ENCODE results near the gene DBR1.

DNA sequence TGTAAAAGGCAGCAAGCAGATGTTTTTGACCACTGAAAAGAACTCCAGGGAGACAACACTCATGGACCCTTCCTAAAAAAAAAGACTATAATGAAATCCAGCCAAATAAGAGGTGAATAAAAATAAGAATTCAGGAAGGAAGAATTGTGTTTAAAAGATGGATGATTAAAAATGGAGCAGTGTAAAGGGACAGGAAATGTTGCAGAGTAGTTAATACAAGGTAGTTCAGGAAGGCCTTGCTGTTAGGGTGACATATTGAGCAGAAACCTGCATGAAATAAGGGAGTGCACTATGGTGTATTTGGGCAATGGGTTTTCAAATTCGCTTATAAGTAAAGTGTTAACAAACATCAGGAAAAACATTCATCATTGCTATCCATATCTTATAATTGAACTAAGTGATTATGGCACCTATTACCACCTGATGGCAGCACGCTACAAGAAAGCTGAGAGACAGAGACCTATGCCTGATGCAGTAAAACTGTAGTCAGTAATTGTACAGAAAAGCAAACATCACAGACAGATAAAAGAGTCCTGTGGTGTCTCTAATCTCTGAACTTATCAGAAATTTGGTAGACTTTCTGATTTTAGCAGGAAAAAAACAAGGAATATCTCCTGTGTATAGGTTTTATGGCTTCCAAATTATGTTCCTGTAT lies 5.8 kb upstream of the DBR1 start:
- TF ChIP-seq, protein P1, sequence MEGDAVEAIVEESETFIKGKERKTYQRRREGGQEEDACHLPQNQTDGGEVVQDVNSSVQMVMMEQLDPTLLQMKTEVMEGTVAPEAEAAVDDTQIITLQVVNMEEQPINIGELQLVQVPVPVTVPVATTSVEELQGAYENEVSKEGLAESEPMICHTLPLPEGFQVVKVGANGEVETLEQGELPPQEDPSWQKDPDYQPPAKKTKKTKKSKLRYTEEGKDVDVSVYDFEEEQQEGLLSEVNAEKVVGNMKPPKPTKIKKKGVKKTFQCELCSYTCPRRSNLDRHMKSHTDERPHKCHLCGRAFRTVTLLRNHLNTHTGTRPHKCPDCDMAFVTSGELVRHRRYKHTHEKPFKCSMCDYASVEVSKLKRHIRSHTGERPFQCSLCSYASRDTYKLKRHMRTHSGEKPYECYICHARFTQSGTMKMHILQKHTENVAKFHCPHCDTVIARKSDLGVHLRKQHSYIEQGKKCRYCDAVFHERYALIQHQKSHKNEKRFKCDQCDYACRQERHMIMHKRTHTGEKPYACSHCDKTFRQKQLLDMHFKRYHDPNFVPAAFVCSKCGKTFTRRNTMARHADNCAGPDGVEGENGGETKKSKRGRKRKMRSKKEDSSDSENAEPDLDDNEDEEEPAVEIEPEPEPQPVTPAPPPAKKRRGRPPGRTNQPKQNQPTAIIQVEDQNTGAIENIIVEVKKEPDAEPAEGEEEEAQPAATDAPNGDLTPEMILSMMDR (IDR thresholded peaks at IDR 0.05; ENCODE audit: low read depth, low read length, missing input control): peak; percentile 42
- TF ChIP-seq SP1 (IDR thresholded peaks at IDR 0.05) (no peak), RXRA (IDR thresholded peaks at IDR 0.05) (no peak), NR2F2 (IDR thresholded peaks at IDR 0.05) (no peak), TAF1 (conservative IDR thresholded peaks at IDR 0.05) (no peak), RAD21 (IDR thresholded peaks at IDR 0.05) (peak; percentile 84 to 87), JUND (IDR thresholded peaks at IDR 0.05) (no peak), GABPA (IDR thresholded peaks at IDR 0.05 in 1 of 2, conservative IDR thresholded peaks at IDR 0.05 in 1 of 2) (no peak), YY1 (IDR thresholded peaks at IDR 0.05) (no peak), EGR1 (IDR thresholded peaks at IDR 0.05; ENCODE audit: low read depth in 2 of 2) (no peak)
- TF ChIP-seq, protein P2, sequence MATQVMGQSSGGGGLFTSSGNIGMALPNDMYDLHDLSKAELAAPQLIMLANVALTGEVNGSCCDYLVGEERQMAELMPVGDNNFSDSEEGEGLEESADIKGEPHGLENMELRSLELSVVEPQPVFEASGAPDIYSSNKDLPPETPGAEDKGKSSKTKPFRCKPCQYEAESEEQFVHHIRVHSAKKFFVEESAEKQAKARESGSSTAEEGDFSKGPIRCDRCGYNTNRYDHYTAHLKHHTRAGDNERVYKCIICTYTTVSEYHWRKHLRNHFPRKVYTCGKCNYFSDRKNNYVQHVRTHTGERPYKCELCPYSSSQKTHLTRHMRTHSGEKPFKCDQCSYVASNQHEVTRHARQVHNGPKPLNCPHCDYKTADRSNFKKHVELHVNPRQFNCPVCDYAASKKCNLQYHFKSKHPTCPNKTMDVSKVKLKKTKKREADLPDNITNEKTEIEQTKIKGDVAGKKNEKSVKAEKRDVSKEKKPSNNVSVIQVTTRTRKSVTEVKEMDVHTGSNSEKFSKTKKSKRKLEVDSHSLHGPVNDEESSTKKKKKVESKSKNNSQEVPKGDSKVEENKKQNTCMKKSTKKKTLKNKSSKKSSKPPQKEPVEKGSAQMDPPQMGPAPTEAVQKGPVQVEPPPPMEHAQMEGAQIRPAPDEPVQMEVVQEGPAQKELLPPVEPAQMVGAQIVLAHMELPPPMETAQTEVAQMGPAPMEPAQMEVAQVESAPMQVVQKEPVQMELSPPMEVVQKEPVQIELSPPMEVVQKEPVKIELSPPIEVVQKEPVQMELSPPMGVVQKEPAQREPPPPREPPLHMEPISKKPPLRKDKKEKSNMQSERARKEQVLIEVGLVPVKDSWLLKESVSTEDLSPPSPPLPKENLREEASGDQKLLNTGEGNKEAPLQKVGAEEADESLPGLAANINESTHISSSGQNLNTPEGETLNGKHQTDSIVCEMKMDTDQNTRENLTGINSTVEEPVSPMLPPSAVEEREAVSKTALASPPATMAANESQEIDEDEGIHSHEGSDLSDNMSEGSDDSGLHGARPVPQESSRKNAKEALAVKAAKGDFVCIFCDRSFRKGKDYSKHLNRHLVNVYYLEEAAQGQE (IDR thresholded peaks at IDR 0.05): no peak
- TF ChIP-seq, protein P3, sequence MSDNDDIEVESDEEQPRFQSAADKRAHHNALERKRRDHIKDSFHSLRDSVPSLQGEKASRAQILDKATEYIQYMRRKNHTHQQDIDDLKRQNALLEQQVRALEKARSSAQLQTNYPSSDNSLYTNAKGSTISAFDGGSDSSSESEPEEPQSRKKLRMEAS (IDR thresholded peaks at IDR 0.05): no peak
- TF ChIP-seq, protein P4, sequence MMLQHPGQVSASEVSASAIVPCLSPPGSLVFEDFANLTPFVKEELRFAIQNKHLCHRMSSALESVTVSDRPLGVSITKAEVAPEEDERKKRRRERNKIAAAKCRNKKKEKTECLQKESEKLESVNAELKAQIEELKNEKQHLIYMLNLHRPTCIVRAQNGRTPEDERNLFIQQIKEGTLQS (IDR thresholded peaks at IDR 0.05): no peak

Data from liver (tissue), 3 donors.